Hepatocyte (in vitro differentiated cells): ENCODE results near the gene NUAK1.

Source experiments
- CTCF ChIP-seq: fragments of 200-600 bp; sonication (generic); IDR thresholded peaks from 2 replicates; pipeline ENCODE4 v1.5.1; 2016; ENCODE audit warnings: antibody characterized with exemption, mild to moderate bottlenecking; ENCODE audit not compliant: poor library complexity
- EZH2 ChIP-seq: fragments of 200-600 bp; sonication (generic); IDR thresholded peaks from 2 replicates; pipeline ENCODE4 v1.6.1; 2016; ENCODE audit warnings: antibody characterized with exemption, mild to moderate bottlenecking, borderline replicate concordance
- EZH2phosphoT487 ChIP-seq: fragments of 200-600 bp; sonication (generic); IDR thresholded peaks from one replicate; pipeline ENCODE4 v1.6.1; 2018; ENCODE audit warnings: antibody characterized with exemption, mild to moderate bottlenecking, low read depth, moderate library complexity; ENCODE audit not compliant: unreplicated experiment, severe bottlenecking

GRCh38 chr12:106046947-106047346 is 91.8 kb downstream of the NUAK1 start:
- TF ChIP-seq CTCF (no peak), EZH2phosphoT487 (no peak), EZH2 (no peak)
